HG03558 (cell line): ENCODE data around the gene SPRY2.

Experiments
- ATAC-seq: cut with Tn5 transposase; IDR thresholded peaks from one replicate; pipeline ENCODE4 v1.9.1; 2021; ENCODE audit warnings: moderate number of reproducible peaks; ENCODE audit not compliant: unreplicated experiment; ENCODE audit errors: extremely low read depth

Gene SPRY2

GRCh38 chr13:80314711-80315653 is 25.9 kb downstream of the SPRY2 start:
- ATAC-seq, result no peak

GRCh38 chr13:80313668-80314256 is 27.2 kb downstream of the SPRY2 start:
- ATAC-seq, result no peak

GRCh38 chr13:80312967-80313366 is 28.0 kb downstream of the SPRY2 start:
- no peak for ATAC-seq

- no peak for ATAC-seq
These were observed 28.8 kb downstream of the SPRY2 start for GRCh38 chr13:80312012-80312704.

GRCh38 chr13:80309926-80310325 is 31.0 kb downstream of the SPRY2 start:
- ATAC-seq, result no peak

DNA sequence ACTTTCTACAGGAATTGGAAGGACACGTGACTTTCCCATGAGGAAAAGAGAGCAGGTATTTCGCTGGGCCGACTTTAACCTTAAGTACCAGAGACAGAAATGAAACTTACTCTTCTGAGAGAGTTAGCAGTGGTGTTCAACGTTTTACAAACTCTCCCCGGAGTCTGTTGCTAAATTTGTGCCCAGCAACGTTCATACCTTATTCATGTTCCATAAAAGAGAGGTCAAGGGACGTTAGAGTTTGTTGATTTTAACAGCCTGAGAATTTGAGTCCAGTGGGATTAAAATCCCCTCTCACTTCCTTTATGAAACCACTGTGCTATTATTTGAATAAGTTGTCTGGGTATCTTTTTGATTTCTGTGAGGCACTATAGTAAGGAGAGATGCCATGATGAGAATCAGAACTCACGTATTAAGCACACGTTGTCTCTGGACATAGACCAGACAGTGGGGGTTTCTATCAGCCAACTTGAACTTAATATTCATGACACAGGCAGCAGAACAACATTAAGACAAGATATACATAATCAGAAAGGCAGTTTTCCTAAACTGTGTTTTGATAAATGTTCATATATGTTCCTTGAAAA is 33.4 kb downstream of the SPRY2 start:
- no peak for ATAC-seq

DNA sequence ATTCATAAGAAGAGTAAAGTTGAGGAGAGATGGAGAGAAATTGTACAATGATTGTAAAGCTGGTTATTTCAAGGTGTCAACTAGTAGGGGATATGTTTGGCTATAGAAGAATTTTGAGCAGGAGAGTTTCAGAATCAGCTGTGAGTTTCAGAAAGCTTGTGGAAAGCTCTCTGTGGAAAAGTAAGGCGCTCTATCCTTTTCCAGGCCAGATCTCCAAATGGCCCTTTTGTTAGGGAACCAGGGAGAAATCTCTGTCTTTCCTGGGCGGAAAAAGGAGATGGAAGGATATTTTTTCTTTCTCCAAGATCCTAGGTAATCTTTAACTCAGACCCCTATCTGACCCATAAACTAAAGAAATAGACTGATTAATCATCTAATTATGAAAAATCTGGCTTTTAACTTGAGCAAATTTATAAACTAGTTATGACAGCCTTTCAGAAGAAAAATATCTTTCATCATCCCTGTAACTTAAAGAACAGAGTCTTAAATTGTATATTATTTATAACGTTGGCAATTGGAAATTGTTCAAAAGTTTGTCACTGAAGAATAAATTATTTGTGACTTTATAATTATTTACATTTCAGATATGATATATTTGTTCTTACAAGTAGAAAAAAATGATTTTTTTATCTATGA is 34.5 kb downstream of the SPRY2 start:
- ATAC-seq, result no peak

DNA sequence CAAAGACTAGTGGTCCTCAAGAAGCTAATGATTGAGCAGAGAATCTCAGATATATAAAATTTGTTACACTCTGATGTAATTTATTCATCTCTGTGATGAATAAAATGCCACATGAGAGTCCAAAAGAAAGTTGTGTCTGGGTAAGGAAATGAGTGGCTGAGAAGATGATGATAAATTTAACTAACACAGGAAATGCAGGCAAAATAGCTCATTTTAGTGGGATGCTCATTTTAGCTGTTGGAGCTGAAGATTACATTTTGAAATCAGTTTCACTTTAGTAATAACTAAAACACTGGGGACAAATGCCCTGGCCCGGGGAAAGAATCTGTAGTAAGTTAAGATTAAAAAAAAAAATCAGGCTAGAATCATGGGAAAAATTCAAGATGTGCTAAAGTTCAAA is 35.2 kb downstream of the SPRY2 start:
- no peak for ATAC-seq

- ATAC-seq, result no peak
These were observed 37.6 kb downstream of the SPRY2 start for GRCh38 chr13:80303225-80303811.

- no peak for ATAC-seq
These were observed 41.9 kb downstream of the SPRY2 start for GRCh38 chr13:80299046-80299445.

- no peak for ATAC-seq
These were observed 43.4 kb downstream of the SPRY2 start for GRCh38 chr13:80297503-80297902.

GRCh38 chr13:80297094-80297493 is 43.8 kb downstream of the SPRY2 start:
- no peak for ATAC-seq

GRCh38 chr13:80296638-80297037 is 44.3 kb downstream of the SPRY2 start:
- no peak for ATAC-seq

GRCh38 chr13:80290591-80290990 is 50.3 kb downstream of the SPRY2 start:
- ATAC-seq, result no peak
